ENCODE measurements around the gene GAREM1. TPM values are rescaled to one million over a fixed set of nuclear protein-coding genes. Genes with fewer than 3 reads are reported as not detected.

GAREM1 gene
- total and polyA plus RNA-seq, 9 of the 15 experiments (the other 6 are each of a cell fraction or from before 2014, with no cell fraction given), result 0.03 to 0.33 (median 0.07) TPM; not detected in 1

- no peak overlapping the region for H3K9ac ChIP-seq (ENCODE audit: insufficient read depth in 1 of 2, low read depth in 2 of 2, low read length in 2 of 2)
- H3K79me2 ChIP-seq (ENCODE audit: control insufficient read depth, insufficient read depth, low read length), result no peaks in the 10 kb centered on the region
- BruUV-seq (replicated peaks), result no TSS peak
- no peaks in the 10 kb centered on the region for H4K20me1 ChIP-seq (replicated peaks; ENCODE audit: control insufficient read depth, insufficient read depth, low read length)
- no peaks in the 10 kb centered on the region for H3K9me1 ChIP-seq (ENCODE audit: control insufficient read depth, insufficient read depth, low read length)
- H3K4me3 ChIP-seq, result no peak overlapping the region
- no peaks in the 10 kb centered on the region for H3K4me1 ChIP-seq (replicated peaks in 1 of 2; ENCODE audit: control insufficient read depth in 2 of 2, insufficient read depth in 2 of 2, low read length in 2 of 2)
- in situ Hi-C loops (cut with MboI) (no loop called here), intact Hi-C loops (cut with micrococcal nuclease) (no loop called here)
- H3K4me2 ChIP-seq (ENCODE audit: insufficient read depth, low read length), result no peak overlapping the region
- WGBS (ENCODE audit: insufficient coverage, low coverage, missing lambda C conversion rate), result 3% methylated on average over 4 of the region's 4 CpGs
- no peak for FAIRE-seq
- no peak for DNase-seq (ENCODE audit: extremely low read depth in 1 of 4, low spot score in 3 of 4)
- TF ChIP-seq CXXC5 (CRISPR knock-in tag; IDR thresholded peaks at IDR 0.05) (no peak), NFYB (IDR thresholded peaks at IDR 0.05; ENCODE audit: extremely low read depth, insufficient read length) (no peak), E2F1 (CRISPR knock-in tag; IDR thresholded peaks at IDR 0.05) (no peak), CBFA2T2 (conservative IDR thresholded peaks at IDR 0.05) (no peak), MED1 (CRISPR knock-in tag; IDR thresholded peaks at IDR 0.05; ENCODE audit: borderline replicate concordance) (no peak), RFX5 (IDR thresholded peaks at IDR 0.05; ENCODE audit: low read depth, low read length) (no peak), ARNT (IDR thresholded peaks at IDR 0.05) (no peak), HNRNPLL (IDR thresholded peaks at IDR 0.05; ENCODE audit: low read depth, low read length, poor library complexity, severe bottlenecking) (no peak), DDX20 (tag; IDR thresholded peaks at IDR 0.05; ENCODE audit: low read depth) (no peak)
- no peaks in the 10 kb centered on the region for H3K9me3 ChIP-seq (replicated peaks; ENCODE audit: control insufficient read depth, insufficient read depth, low read depth, low read length)
- ATAC-seq, result no peak
- no peaks in the 10 kb centered on the region for H3K27me3 ChIP-seq (ENCODE audit: control insufficient read depth in 2 of 2, insufficient read depth in 2 of 2, low read length in 2 of 2)
- no peak overlapping the region for H2AFZ ChIP-seq (ENCODE audit: low read depth, low read length)
- H3K27ac ChIP-seq (ENCODE audit: extremely low read depth, low read depth, low read length), result no peak overlapping the region
- ChIA-PET CTCF (ENCODE audit: low intra/inter-chr PET ratio) (no interaction called here), POLR2A (interaction anchor here (0.8 kb wide), 1 partner anchor 1175 kb away, joined by 3 read pairs; no protein-coding TSS in a partner anchor)
- no peaks in the 10 kb centered on the region for H3K36me3 ChIP-seq (ENCODE audit: control insufficient read depth, insufficient read depth, low read length)
These were observed 152.1 kb downstream of the GAREM1 start for GRCh38 chr18:32318581-32318980.
